GM12878 (cell line): Measurements from ENCODE around the gene SLC66A1. TPM values are rescaled to one million over a fixed set of nuclear protein-coding genes. Genes with fewer than 3 reads are reported as not detected.

Experiments
- ATAC-seq: fragments of 200-7000 bp; cut with Tn5 transposase; 3 replicates; pipeline ENCODE4 v1.9.1; 2020; ENCODE audit warnings: mild to moderate bottlenecking, moderate library complexity
- BruUV-seq: library from RNA; stranded (reverse); fragments of 400-500 nt; replicated peaks from 2 replicates; lab custom pipeline; 2021; lab: Mats Ljungman, UMichigan
- CTCF ChIA-PET: fragments of 300-600 bp; sonication (Branson Sonifier 250); formaldehyde crosslinking; extraction: SDS; loops from one replicate; lab custom pipeline; 2021; ENCODE audit warnings: inconsistent platforms; lab: Yijun Ruan, JAX
- POLR2A ChIA-PET: fragments of 350-600 bp; formaldehyde crosslinking; extraction: SDS; loops from one replicate; lab custom pipeline; 2021; ENCODE audit warnings: inconsistent platforms; lab: Charles Lee
- RAD21 ChIA-PET: fragments of 300-600 bp; sonication (Branson Sonifier 250); formaldehyde crosslinking; loops from one replicate; lab custom pipeline; 2023; ENCODE audit warnings: antibody characterized with exemption; ENCODE audit not compliant: unreplicated experiment; lab: Charles Lee
- SMC1A ChIA-PET: fragments of 300-600 bp; sonication (Branson Sonifier 250); formaldehyde crosslinking; loops from one replicate; lab custom pipeline; 2023; ENCODE audit not compliant: unreplicated experiment, uncharacterized antibody; lab: Charles Lee
- DNase-seq: peaks from one replicate; pipeline ENCODE4 v3.0.0-alpha.2; 2011; ENCODE audit warnings: low read depth, low spot score
- FAIRE-seq: peaks from 3 replicates; lab custom pipeline; 2011; peaks lifted over from hg19 to GRCh38; lab: Jason Lieb, UNC
- H2AFZ ChIP-seq: 2 replicates; pipeline ENCODE4 v1.6.0; 2011; ENCODE audit warnings: low read depth, low read length, control low read depth; ENCODE audit not compliant: control insufficient read depth
- H3K27ac ChIP-seq: 2 replicates; pipeline ENCODE4 v1.5.1; 2011; ENCODE audit warnings: control low read depth; ENCODE audit not compliant: control insufficient read depth, insufficient read depth
- H3K27me3 ChIP-seq, 2 experiments: replicated peaks in 1 of 2; 2 replicates each; pipeline versions ENCODE4 v1.6.0 to v1.6.1; 2011; ENCODE audit warnings: low read length in 1 of 2; ENCODE audit not compliant: control insufficient read depth in 2 of 2, insufficient read depth in 2 of 2
- H3K36me3 ChIP-seq, 2 experiments: 2 replicates each; pipeline ENCODE4 v1.5.1; 2011; ENCODE audit warnings: low read length in 1 of 2; ENCODE audit not compliant: control insufficient read depth in 2 of 2, insufficient read depth in 2 of 2
- H3K4me1 ChIP-seq: 2 replicates; pipeline ENCODE4 v1.6.1; 2011; ENCODE audit warnings: mild to moderate bottlenecking, low read length, moderate library complexity, mixed read lengths; ENCODE audit not compliant: control insufficient read depth, insufficient read depth
- H3K4me2 ChIP-seq: 2 replicates; pipeline ENCODE4 v1.6.0; 2011; ENCODE audit warnings: control low read depth; ENCODE audit not compliant: control insufficient read depth, insufficient read depth
- H3K4me3 ChIP-seq: fragments of 200-600 bp; sonication (generic); 2 replicates; pipeline ENCODE4 v1.5.1; 2016
- H3K79me2 ChIP-seq: 2 replicates; pipeline ENCODE4 v1.6.0; 2011; ENCODE audit warnings: low read length; ENCODE audit not compliant: control insufficient read depth, insufficient read depth
- H3K9ac ChIP-seq: 2 replicates; pipeline ENCODE4 v1.8.0; 2011; ENCODE audit warnings: low read length, control low read depth, mixed read lengths; ENCODE audit not compliant: control insufficient read depth, insufficient read depth
- H3K9me3 ChIP-seq: replicated peaks from 3 replicates; pipeline ENCODE4 v1.5.1; 2011; ENCODE audit warnings: mild to moderate bottlenecking, low read length; ENCODE audit not compliant: control insufficient read depth, insufficient read depth
- H4K20me1 ChIP-seq: 2 replicates; pipeline ENCODE4 v1.6.0; 2011; ENCODE audit not compliant: control insufficient read depth, insufficient read depth
- IRF4 ChIP-seq: IDR thresholded peaks from 2 replicates; pipeline ENCODE4 v1.6.1; 2011; ENCODE audit warnings: low read depth, low read length
- MXI1 ChIP-seq: fragments of 150-350 bp; IDR thresholded peaks from 2 replicates; pipeline ENCODE4 v1.6.1; 2011; ENCODE audit warnings: low read depth, mild to moderate bottlenecking, inconsistent platforms, low read length, improper control_type of control experiment
- SMAD5 ChIP-seq: IDR thresholded peaks from 2 replicates; pipeline ENCODE4 v1.6.1; 2016; ENCODE audit warnings: antibody characterized with exemption, low read depth
- STAT1 ChIP-seq: fragments of 450-650 bp; conservative IDR thresholded peaks from 2 replicates; pipeline ENCODE4 v1.6.1; 2014; ENCODE audit warnings: antibody characterized with exemption, mild to moderate bottlenecking
- STAT3 ChIP-seq: IDR thresholded peaks from 2 replicates; pipeline ENCODE4 v1.6.1; 2011; ENCODE audit warnings: low read depth, low read length, improper control_type of control experiment
- YY1 ChIP-seq: IDR thresholded peaks from 2 replicates; pipeline ENCODE4 v1.6.1; 2011; ENCODE audit warnings: low read depth, mild to moderate bottlenecking, low read length
- WGBS: methylation state at CpG from one replicate; pipeline ENCODE4 v1.1.6; 2016; ENCODE audit warnings: low lambda C conversion rate; ENCODE audit not compliant: insufficient replicate concordance, insufficient coverage; ENCODE audit errors: missing lambda C conversion rate; 5-methylcytosine and 5-hydroxymethylcytosine counted together
- in situ Hi-C: fragments of 300-500 bp; cut with MboI; formaldehyde crosslinking; loops from 9 replicates; pipeline ENCODE4 v1.14.3; 2018; ENCODE audit warnings: mixed read lengths
- intact Hi-C: fragments of 100-400 bp; cut with micrococcal nuclease; formaldehyde crosslinking; loops from one replicate; pipeline ENCODE4 v1.14.2; 2022; ENCODE audit not compliant: unreplicated experiment
- polyA plus RNA-seq, 11 experiments: library from polyadenylated mRNA; depleted of rRNA in 4 of 11; unstranded in 6 of 11; stranded (reverse) in 5 of 11; fragments of >200 nt; fragmentation: Nextera tagmentation in 4 of 11; fragmentation: Illumina TruSeq in 1 of 11; extraction: Ambion mirVana in 4 of 11; extraction: Trizol in 1 of 11; gene quantifications; 1 replicate in 1 of 11; 2 replicates in 10 of 11; pipeline versions ENCODE4 v1.2.1 to v1.2.3, GENCODE V29; 2011 to 2016; ENCODE audit warnings: inconsistent platforms in 2 of 11, missing spikeins in 2 of 11, low read depth in 1 of 11
- total RNA-seq, 4 experiments: library from RNA; depleted of rRNA in 3 of 4; stranded (reverse); fragments of >200 nt in 3 of 4; fragmentation: Illumina TruSeq in 1 of 4; extraction: Trizol in 1 of 4; gene quantifications; 2 replicates each; pipeline versions ENCODE4 v1.2.1 to v1.2.3, GENCODE V29; 2013 to 2021
- TF ChIP-seq, protein P1 (sequence below): fragments of 450-650 bp; IDR thresholded peaks from 2 replicates; pipeline ENCODE4 v1.6.1; 2017; ENCODE audit warnings: borderline replicate concordance
- TF ChIP-seq, protein P2 (sequence below): IDR thresholded peaks from 2 replicates; pipeline ENCODE4 v1.6.1; 2011; ENCODE audit warnings: low read depth, mild to moderate bottlenecking, low read length, moderate library complexity, borderline replicate concordance; ENCODE audit errors: extremely low read depth
- TF ChIP-seq, protein P3 (sequence below): fragments of 450-650 bp; formaldehyde crosslinking; IDR thresholded peaks from 2 replicates; pipeline ENCODE4 v1.4.0; 2022; ENCODE audit warnings: mild to moderate bottlenecking, moderate library complexity
- TF ChIP-seq, protein P4 (sequence below): IDR thresholded peaks from 2 replicates; pipeline ENCODE4 v1.6.1; 2011; ENCODE audit warnings: low read depth, low read length, improper control_type of control experiment, borderline replicate concordance

The SLC66A1 gene
- total and polyA plus RNA-seq, 10 of the 15 experiments (the other 5 are each of a cell fraction or from before 2014, with no cell fraction given) = 0.58 to 22.0 (median 10.2) TPM

DNA sequence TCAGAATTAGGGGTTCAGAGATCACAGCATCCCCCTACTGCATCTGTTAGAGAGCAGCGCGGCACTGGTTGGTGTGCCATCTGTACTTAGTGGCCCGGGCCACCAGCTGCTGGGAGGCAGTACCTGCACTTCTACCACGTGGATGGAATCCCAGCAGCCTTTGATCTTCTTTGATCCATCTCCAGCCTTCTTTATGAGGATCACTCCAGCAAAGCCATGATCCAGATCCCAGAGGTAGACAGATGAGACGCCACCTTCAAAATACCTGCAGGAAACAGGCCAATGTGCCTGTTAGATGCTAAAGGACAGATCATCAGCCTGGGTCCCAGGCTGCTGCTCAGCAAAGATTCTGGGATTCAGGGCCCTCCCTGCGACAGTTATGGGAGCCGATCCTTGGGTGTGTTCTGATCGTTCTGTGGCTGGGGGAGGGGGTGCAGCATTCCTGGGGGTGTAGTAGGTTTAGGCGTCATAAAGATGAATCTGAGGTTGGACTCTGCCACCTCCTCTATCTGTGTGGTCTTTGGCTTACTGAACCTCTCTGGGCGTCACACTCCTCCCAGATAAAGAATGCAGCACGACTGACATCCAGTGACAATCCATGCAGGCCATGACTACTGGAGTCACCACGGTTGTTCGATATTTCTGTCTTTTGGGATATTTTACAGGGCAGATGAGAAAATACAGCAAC lies 45.3 kb downstream of the SLC66A1 start:
- ChIA-PET CTCF (no interaction called here), POLR2A (interaction anchor here (0.7 kb wide), 1 partner anchor 224 kb away, joined by 3 read pairs; no protein-coding TSS in a partner anchor), SMC1A (no interaction called here)
- DNase-seq (no peak), ATAC-seq (no peak), FAIRE-seq (no peak)
- no peak overlapping the region for H3K9ac ChIP-seq
- BruUV-seq = no TSS peak
- H3K27me3 ChIP-seq = no peaks in the 10 kb centered on the region
- in situ Hi-C loops (no loop called here), intact Hi-C loops (no loop called here)
- H2AFZ ChIP-seq = no peak overlapping the region
- no peaks in the 10 kb centered on the region for H3K4me1 ChIP-seq
- TF ChIP-seq, protein P1, sequence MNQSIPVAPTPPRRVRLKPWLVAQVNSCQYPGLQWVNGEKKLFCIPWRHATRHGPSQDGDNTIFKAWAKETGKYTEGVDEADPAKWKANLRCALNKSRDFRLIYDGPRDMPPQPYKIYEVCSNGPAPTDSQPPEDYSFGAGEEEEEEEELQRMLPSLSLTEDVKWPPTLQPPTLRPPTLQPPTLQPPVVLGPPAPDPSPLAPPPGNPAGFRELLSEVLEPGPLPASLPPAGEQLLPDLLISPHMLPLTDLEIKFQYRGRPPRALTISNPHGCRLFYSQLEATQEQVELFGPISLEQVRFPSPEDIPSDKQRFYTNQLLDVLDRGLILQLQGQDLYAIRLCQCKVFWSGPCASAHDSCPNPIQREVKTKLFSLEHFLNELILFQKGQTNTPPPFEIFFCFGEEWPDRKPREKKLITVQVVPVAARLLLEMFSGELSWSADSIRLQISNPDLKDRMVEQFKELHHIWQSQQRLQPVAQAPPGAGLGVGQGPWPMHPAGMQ = no peak
- TF ChIP-seq, all 136 proteins: peak for 0
- Histone ChIP-seq H3K79me2 (no peaks in the 10 kb centered on the region), H3K9me3 (no peaks in the 10 kb centered on the region), H3K27ac (no peak overlapping the region), H3K36me3 (peaks cover 25 to 36% of the 10 kb centered on the region in 2 experiments), H4K20me1 (no peaks in the 10 kb centered on the region), H3K4me3 (no peak overlapping the region), H3K4me2 (no peak overlapping the region)
- RAD21 ChIA-PET = no interaction called here
- WGBS = 97% methylated on average over 13 of the region's 13 CpGs

DNA sequence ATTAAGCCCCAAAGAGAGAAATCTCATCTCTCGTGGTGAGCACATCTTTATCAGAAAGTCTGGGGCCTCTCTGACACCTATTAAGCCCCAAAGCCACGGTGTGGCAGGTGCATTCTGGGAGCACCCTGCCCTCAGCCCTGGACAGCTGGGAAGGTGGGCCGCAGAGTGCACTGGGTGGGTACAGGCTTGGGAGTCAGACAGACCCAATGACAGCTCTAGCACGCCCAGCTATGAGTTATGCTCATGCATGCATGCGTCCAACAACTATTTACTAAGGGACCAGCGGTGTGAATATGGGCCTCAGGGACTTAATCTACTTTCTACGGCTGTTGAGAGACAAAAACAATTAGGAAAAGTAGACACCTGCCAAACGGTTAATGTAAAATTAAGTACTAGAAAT lies 46.6 kb downstream of the SLC66A1 start:
- FAIRE-seq = no peak
- Histone ChIP-seq H3K27me3 (no peaks in the 10 kb centered on the region), H3K79me2 (no peaks in the 10 kb centered on the region), H3K9ac (no peak overlapping the region), H3K9me3 (no peaks in the 10 kb centered on the region), H3K4me1 (no peaks in the 10 kb centered on the region), H3K27ac (no peak overlapping the region), H2AFZ (no peak overlapping the region), H3K4me2 (no peak overlapping the region), H4K20me1 (no peaks in the 10 kb centered on the region), H3K4me3 (no peak overlapping the region), H3K36me3 (peaks cover 19 to 25% of the 10 kb centered on the region in 2 experiments)
- 92% methylated on average over 8 of the region's 8 CpGs for WGBS
- POLR2A ChIA-PET = interaction anchor here (0.6 kb wide), 2 partner anchors 42 to 238 kb away, joined by 4 to 5 read pairs; no protein-coding TSS in a partner anchor
- SMC1A ChIA-PET = no interaction called here
- CTCF ChIA-PET = interaction anchor here (0.6 to 1.1 kb wide), 3 partner anchors 32 to 295 kb away, joined by 3 read pairs; no protein-coding TSS in a partner anchor
- BruUV-seq = no TSS peak
- DNase-seq = no peak
- intact Hi-C loops (no loop called here), in situ Hi-C loops (no loop called here)
- RAD21 ChIA-PET = interaction anchor here (0.6 kb wide), 1 partner anchor 292 kb away, joined by 4 read pairs; no protein-coding TSS in a partner anchor
- no peak for ATAC-seq
- TF ChIP-seq, protein P2, sequence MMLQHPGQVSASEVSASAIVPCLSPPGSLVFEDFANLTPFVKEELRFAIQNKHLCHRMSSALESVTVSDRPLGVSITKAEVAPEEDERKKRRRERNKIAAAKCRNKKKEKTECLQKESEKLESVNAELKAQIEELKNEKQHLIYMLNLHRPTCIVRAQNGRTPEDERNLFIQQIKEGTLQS = no peak
- TF ChIP-seq, protein P3, sequence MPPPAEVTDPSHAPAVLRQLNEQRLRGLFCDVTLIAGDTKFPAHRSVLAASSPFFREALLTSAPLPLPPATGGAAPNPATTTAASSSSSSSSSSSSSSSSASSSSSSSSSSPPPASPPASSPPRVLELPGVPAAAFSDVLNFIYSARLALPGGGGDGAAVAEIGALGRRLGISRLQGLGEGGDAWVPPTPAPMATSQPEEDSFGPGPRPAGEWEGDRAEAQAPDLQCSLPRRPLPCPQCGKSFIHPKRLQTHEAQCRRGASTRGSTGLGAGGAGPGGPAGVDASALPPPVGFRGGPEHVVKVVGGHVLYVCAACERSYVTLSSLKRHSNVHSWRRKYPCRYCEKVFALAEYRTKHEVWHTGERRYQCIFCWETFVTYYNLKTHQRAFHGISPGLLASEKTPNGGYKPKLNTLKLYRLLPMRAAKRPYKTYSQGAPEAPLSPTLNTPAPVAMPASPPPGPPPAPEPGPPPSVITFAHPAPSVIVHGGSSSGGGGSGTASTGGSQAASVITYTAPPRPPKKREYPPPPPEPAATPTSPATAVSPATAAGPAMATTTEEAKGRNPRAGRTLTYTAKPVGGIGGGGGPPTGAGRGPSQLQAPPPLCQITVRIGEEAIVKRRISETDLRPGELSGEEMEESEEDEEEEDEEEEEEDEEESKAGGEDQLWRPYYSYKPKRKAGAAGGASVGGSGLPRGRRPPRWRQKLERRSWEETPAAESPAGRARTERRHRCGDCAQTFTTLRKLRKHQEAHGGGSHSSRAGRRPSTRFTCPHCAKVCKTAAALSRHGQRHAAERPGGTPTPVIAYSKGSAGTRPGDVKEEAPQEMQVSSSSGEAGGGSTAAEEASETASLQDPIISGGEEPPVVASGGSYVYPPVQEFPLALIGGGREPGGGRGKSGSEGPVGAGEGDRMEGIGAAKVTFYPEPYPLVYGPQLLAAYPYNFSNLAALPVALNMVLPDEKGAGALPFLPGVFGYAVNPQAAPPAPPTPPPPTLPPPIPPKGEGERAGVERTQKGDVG (CRISPR knock-in tag) = no peak
- TF ChIP-seq SMAD5 (no peak), STAT3 (no peak), STAT1 (no peak), IRF4 (no peak), MXI1 (no peak), YY1 (no peak)
- TF ChIP-seq, protein P4, sequence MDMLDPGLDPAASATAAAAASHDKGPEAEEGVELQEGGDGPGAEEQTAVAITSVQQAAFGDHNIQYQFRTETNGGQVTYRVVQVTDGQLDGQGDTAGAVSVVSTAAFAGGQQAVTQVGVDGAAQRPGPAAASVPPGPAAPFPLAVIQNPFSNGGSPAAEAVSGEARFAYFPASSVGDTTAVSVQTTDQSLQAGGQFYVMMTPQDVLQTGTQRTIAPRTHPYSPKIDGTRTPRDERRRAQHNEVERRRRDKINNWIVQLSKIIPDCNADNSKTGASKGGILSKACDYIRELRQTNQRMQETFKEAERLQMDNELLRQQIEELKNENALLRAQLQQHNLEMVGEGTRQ = no peak
